Breast epithelium (tissue), 4 donors: ENCODE data around the gene DGKB. TPM values are rescaled to one million over a fixed set of nuclear protein-coding genes. Genes with fewer than 3 reads are reported as not detected.

Experiments
- DNase-seq, 2 donors: peaks; one replicate each; pipeline ENCODE4 v3.0.0-alpha.2; 2019; ENCODE audit warnings: low spot score in 2 of 2
- H3K27ac ChIP-seq, 2 donors: fragments of 200-600 bp; sonication (generic) in 1 of 2; one replicate each; pipeline ENCODE4 v1.5.1; 2016 to 2019; ENCODE audit warnings: mild to moderate bottlenecking in 1 of 2
- H3K27me3 ChIP-seq, 2 donors: fragments of 200-600 bp; sonication (generic) in 1 of 2; one replicate each; pipeline versions ENCODE4 v1.5.1 to v1.6.0; 2017 to 2019; ENCODE audit warnings: control low read depth in 1 of 2, mild to moderate bottlenecking in 1 of 2
- H3K36me3 ChIP-seq: fragments of 200-600 bp; one replicate; pipeline ENCODE4 v1.5.1; 2019
- H3K4me1 ChIP-seq, 2 donors: fragments of 200-600 bp; sonication (generic); one replicate each; pipeline ENCODE4 v1.5.1; 2016 to 2019; ENCODE audit warnings: control low read depth in 1 of 2
- H3K4me3 ChIP-seq, 3 donors: fragments of 200-600 bp; sonication (generic); 1 replicate in 2 of 3; 2 replicates in 1 of 3; pipeline ENCODE4 v1.5.1; 2016 to 2019; ENCODE audit warnings: mild to moderate bottlenecking in 3 of 3, moderate library complexity in 2 of 3
- H3K9me3 ChIP-seq, 2 donors: fragments of 200-600 bp; sonication (generic) in 1 of 2; one replicate each; pipeline ENCODE4 v1.5.1; 2016 to 2019; ENCODE audit warnings: control low read depth in 1 of 2
- CTCF ChIP-seq, 3 donors: fragments of 450-650 bp; IDR thresholded peaks; one replicate each; pipeline ENCODE4 v1.5.1; 2016 to 2017; ENCODE audit warnings: antibody characterized with exemption in 3 of 3, mild to moderate bottlenecking in 3 of 3, moderate library complexity in 3 of 3
- POLR2A ChIP-seq: fragments of 450-650 bp; IDR thresholded peaks from one replicate; pipeline ENCODE4 v1.6.1; 2016; ENCODE audit warnings: antibody characterized with exemption, mild to moderate bottlenecking, moderate library complexity
- POLR2AphosphoS5 ChIP-seq, 3 donors: sonication (generic); formaldehyde crosslinking; IDR thresholded peaks; one replicate each; pipeline ENCODE4 v1.6.1; 2017; ENCODE audit warnings: antibody characterized with exemption in 3 of 3
- intact Hi-C: fragments of 100-400 bp; cut with DNase I; formaldehyde crosslinking; loops from one replicate; pipeline ENCODE4 v1.15.1; 2023; ENCODE audit warnings: low total_unique reads
- total RNA-seq, 3 donors: library from RNA; depleted of rRNA; stranded (reverse); fragments of >200 nt; gene quantifications; one replicate each; pipeline ENCODE4 v1.1.0, GENCODE V29; 2016

Gene DGKB
- total RNA-seq, 3 donors from 2014 or later: 0.16 to 0.44 (median 0.33) TPM

GRCh38 chr7:14576578-14576977, 326.0 kb downstream of the DGKB start:
- TF ChIP-seq CTCF (IDR thresholded peaks at IDR 0.05) (no peak), POLR2AphosphoS5 (IDR thresholded peaks at IDR 0.05) (no peak)
- intact Hi-C loops: no loop called here

GRCh38 chr7:14570750-14571607, 331.6 kb downstream of the DGKB start:
- H3K9me3 ChIP-seq: no peaks in the 10 kb centered on the region
- no peaks in the 10 kb centered on the region for H3K4me1 ChIP-seq
- no peak for DNase-seq
- TF ChIP-seq POLR2A (no peak), POLR2AphosphoS5 (IDR thresholded peaks at IDR 0.05) (no peak), CTCF (IDR thresholded peaks at IDR 0.05) (no peak)
- H3K27me3 ChIP-seq: no peaks in the 10 kb centered on the region
- H3K27ac ChIP-seq: no peak overlapping the region
- intact Hi-C loops: no loop called here
- H3K36me3 ChIP-seq: no peaks in the 10 kb centered on the region
- H3K4me3 ChIP-seq: no peak overlapping the region

More at GRCh38 chr7:14576578-14576977, 326.0 kb downstream of the DGKB start:
- Histone ChIP-seq H3K4me1 (no peaks in the 10 kb centered on the region), H3K9me3 (no peaks in the 10 kb centered on the region), H3K27ac (no peak overlapping the region), H3K27me3 (no peaks in the 10 kb centered on the region), H3K4me3 (no peak overlapping the region), H3K36me3 (no peaks in the 10 kb centered on the region)
- DNase-seq: no peak

GRCh38 chr7:14552060-14552459, 350.5 kb downstream of the DGKB start:
- intact Hi-C loops: no loop called here
- no peak for DNase-seq
- Histone ChIP-seq H3K4me1 (no peaks in the 10 kb centered on the region), H3K36me3 (no peaks in the 10 kb centered on the region), H3K4me3 (no peak overlapping the region), H3K9me3 (no peaks in the 10 kb centered on the region), H3K27me3 (no peaks in the 10 kb centered on the region), H3K27ac (no peak overlapping the region)
- TF ChIP-seq POLR2AphosphoS5 (IDR thresholded peaks at IDR 0.05): no peak
- no peak for TF ChIP-seq POLR2A
- TF ChIP-seq CTCF (IDR thresholded peaks at IDR 0.05): no peak

- intact Hi-C loops: no loop called here
- Histone ChIP-seq H3K27ac (no peak overlapping the region), H3K4me3 (no peak overlapping the region), H3K4me1 (no peaks in the 10 kb centered on the region), H3K36me3 (no peaks in the 10 kb centered on the region), H3K9me3 (no peaks in the 10 kb centered on the region), H3K27me3 (no peaks in the 10 kb centered on the region)
- DNase-seq: no peak
- no peak for TF ChIP-seq POLR2AphosphoS5 (IDR thresholded peaks at IDR 0.05)
- no peak for TF ChIP-seq CTCF (IDR thresholded peaks at IDR 0.05)
- TF ChIP-seq POLR2A: no peak
Observed at GRCh38 chr7:14551310-14551709, 351.2 kb downstream of the DGKB start.

- DNase-seq: no peak
- intact Hi-C loops: no loop called here
- Histone ChIP-seq H3K4me1 (no peaks in the 10 kb centered on the region), H3K27ac (no peak overlapping the region), H3K4me3 (no peak overlapping the region), H3K27me3 (no peaks in the 10 kb centered on the region), H3K9me3 (no peaks in the 10 kb centered on the region), H3K36me3 (no peaks in the 10 kb centered on the region)
- no peak for TF ChIP-seq POLR2AphosphoS5 (IDR thresholded peaks at IDR 0.05)
- TF ChIP-seq CTCF (IDR thresholded peaks at IDR 0.05): no peak
- TF ChIP-seq POLR2A: no peak
Observed at GRCh38 chr7:14542624-14543023, 359.9 kb downstream of the DGKB start.
